SK-N-SH (cell line): Measurements from ENCODE around the gene GTPBP8. TPM values are rescaled to one million over a fixed set of nuclear protein-coding genes. Genes with fewer than 3 reads are reported as not detected.

Experiments
- CTCF ChIA-PET: fragments of 300-600, 350-600 bp; formaldehyde crosslinking; extraction: SDS; loops from one replicate; lab custom pipeline; 2021; lab: Yijun Ruan, JAX
- POLR2A ChIA-PET: fragments of 350-600 bp; sonication (Branson Sonifier 250); formaldehyde crosslinking; extraction: SDS; loops from one replicate; lab custom pipeline; 2020; ENCODE audit warnings: antibody characterized with exemption, inconsistent platforms; lab: Yijun Ruan, JAX
- DNase-seq: peaks from one replicate; pipeline ENCODE4 v3.0.0; 2012
- H2AFZ ChIP-seq: fragments of 200-600 bp; sonication (generic); 2 replicates; pipeline ENCODE4 v1.8.1; 2016; ENCODE audit warnings: antibody characterized with exemption, mild to moderate bottlenecking, low read depth
- H3F3A ChIP-seq: fragments of 200-600 bp; sonication (generic); replicated peaks from 2 replicates; pipeline ENCODE3; 2016; ENCODE audit warnings: antibody characterized with exemption, mild to moderate bottlenecking; ENCODE audit not compliant: insufficient read depth
- H3K27ac ChIP-seq, 2 experiments: fragments of 200-500 bp in 1 of 2; fragments of 200-600 bp in 1 of 2; sonication (Bioruptor generic) in 1 of 2; sonication (generic), shearing (Covaris generic) in 1 of 2; 2 replicates each; pipeline versions ENCODE4 v1.5.1 to v1.6.1; 2014 to 2016; ENCODE audit warnings: low read depth in 2 of 2, inconsistent platforms in 1 of 2, low read length in 1 of 2, mild to moderate bottlenecking in 1 of 2, mixed read lengths in 1 of 2
- H3K27me3 ChIP-seq: fragments of 200-600 bp; sonication (generic), shearing (Covaris generic); 2 replicates; pipeline ENCODE4 v1.6.1; 2016; ENCODE audit warnings: mixed run types; ENCODE audit not compliant: insufficient read depth
- H3K36me3 ChIP-seq, 2 experiments: fragments of 200-500 bp in 1 of 2; fragments of 200-600 bp in 1 of 2; sonication (Bioruptor generic) in 1 of 2; sonication (generic) in 1 of 2; replicated peaks in 1 of 2; 2 replicates each; pipeline versions ENCODE3 to v1.5.1; 2014 to 2016; ENCODE audit warnings: low read length in 1 of 2, mild to moderate bottlenecking in 1 of 2; ENCODE audit not compliant: insufficient read depth in 2 of 2, control insufficient read depth in 1 of 2
- H3K4me1 ChIP-seq, 2 experiments: fragments of 200-500 bp in 1 of 2; fragments of 200-600 bp in 1 of 2; sonication (Bioruptor generic) in 1 of 2; sonication (generic), shearing (Covaris generic) in 1 of 2; 2 replicates each; pipeline versions ENCODE4 v1.5.1 to v1.6.1; 2014 to 2016; ENCODE audit warnings: low read depth in 1 of 2, low read length in 1 of 2, mixed run types in 1 of 2; ENCODE audit not compliant: insufficient read depth in 2 of 2, control insufficient read depth in 1 of 2
- H3K4me2 ChIP-seq: fragments of 200-600 bp; sonication (generic), shearing (Covaris generic); 2 replicates; pipeline ENCODE4 v1.6.1; 2017; ENCODE audit warnings: mixed run types
- H3K4me3 ChIP-seq, 2 experiments: fragments of 200-500 bp in 1 of 2; fragments of 200-600 bp in 1 of 2; sonication (Bioruptor generic) in 1 of 2; sonication (generic), shearing (Covaris generic) in 1 of 2; 2 replicates each; pipeline versions ENCODE4 v1.5.1 to v1.8.1; 2014 to 2016; ENCODE audit warnings: low read depth in 2 of 2, inconsistent platforms in 1 of 2, low read length in 1 of 2, mild to moderate bottlenecking in 1 of 2, mixed read lengths in 1 of 2, moderate library complexity in 1 of 2
- H3K79me2 ChIP-seq: fragments of 200-600 bp; sonication (generic); 2 replicates; pipeline ENCODE4 v1.8.1; 2017; ENCODE audit warnings: mild to moderate bottlenecking; ENCODE audit not compliant: insufficient read depth
- H3K9ac ChIP-seq: fragments of 200-600 bp; sonication (generic); 2 replicates; pipeline ENCODE4 v1.6.1; 2017; ENCODE audit warnings: mixed run types
- H3K9me2 ChIP-seq: fragments of 200-600 bp; sonication (generic); 2 replicates; pipeline ENCODE4 v1.6.1; 2017; ENCODE audit warnings: mixed run types
- H3K9me3 ChIP-seq: fragments of 200-600 bp; sonication (generic); 2 replicates; pipeline ENCODE4 v1.6.1; 2017; ENCODE audit warnings: mixed run types, mild to moderate bottlenecking, moderate library complexity
- H4K20me1 ChIP-seq: fragments of 200-600 bp; sonication (generic); 2 replicates; pipeline ENCODE4 v1.6.1; 2017; ENCODE audit warnings: mild to moderate bottlenecking, mixed run types; ENCODE audit not compliant: insufficient read depth
- EP300 ChIP-seq, 2 experiments: IDR thresholded peaks; 2 replicates each; pipeline versions ENCODE4 v1.4.0 to v1.6.1; 2012; ENCODE audit warnings: borderline replicate concordance in 1 of 2, low read depth in 1 of 2, low read length in 1 of 2
- FOSL2 ChIP-seq: IDR thresholded peaks from 2 replicates; pipeline ENCODE4 v1.4.0; 2012; ENCODE audit warnings: low read depth, mild to moderate bottlenecking, moderate library complexity, borderline replicate concordance
- JUND ChIP-seq: IDR thresholded peaks from 2 replicates; pipeline ENCODE4 v1.4.0; 2012
- MXI1 ChIP-seq: IDR thresholded peaks from 2 replicates; pipeline ENCODE4 v1.6.1; 2012; ENCODE audit warnings: mild to moderate bottlenecking, low read depth, low read length, improper control_type of control experiment
- POLR2AphosphoS5 ChIP-seq: IDR thresholded peaks from 2 replicates; pipeline ENCODE4 v1.6.1; 2012; ENCODE audit warnings: low read depth, low read length
- RAD21 ChIP-seq: IDR thresholded peaks from 2 replicates; pipeline ENCODE4 v1.6.1; 2012; ENCODE audit warnings: mild to moderate bottlenecking, low read length
- SIN3A ChIP-seq: IDR thresholded peaks from 2 replicates; pipeline ENCODE4 v1.6.1; 2012; ENCODE audit warnings: low read depth, mild to moderate bottlenecking, low read length, moderate library complexity, borderline replicate concordance
- SMC3 ChIP-seq: IDR thresholded peaks from 2 replicates; pipeline ENCODE4 v1.6.1; 2012; ENCODE audit warnings: low read depth, low read length, improper control_type of control experiment
- USF1 ChIP-seq: IDR thresholded peaks from 2 replicates; pipeline ENCODE4 v1.4.0; 2012; ENCODE audit warnings: low read depth, borderline replicate concordance
- WGBS: methylation state at CpG from one replicate; pipeline ENCODE4 v1.1.6; 2017; ENCODE audit warnings: low lambda C conversion rate; 5-methylcytosine and 5-hydroxymethylcytosine counted together
- polyA plus RNA-seq, 3 experiments: library from polyadenylated mRNA; depleted of rRNA; stranded (reverse); fragments of >200 nt; gene quantifications; 2 replicates each; pipeline ENCODE4 v1.2.3, GENCODE V29; 2012
- TF ChIP-seq, protein P1 (sequence below): IDR thresholded peaks from 2 replicates; pipeline ENCODE4 v1.6.1; 2012; ENCODE audit warnings: mild to moderate bottlenecking, low read depth, low read length, moderate library complexity
- TF ChIP-seq, protein P2 (sequence below): fragments of 200-600 bp; sonication (generic); IDR thresholded peaks from 2 replicates; pipeline ENCODE4 v1.6.1; 2017; ENCODE audit warnings: antibody characterized with exemption, mild to moderate bottlenecking, moderate library complexity
- TF ChIP-seq, protein P3 (sequence below): IDR thresholded peaks from 2 replicates; pipeline ENCODE4 v1.4.0; 2012; ENCODE audit warnings: low read depth

Gene GTPBP8
- polyA plus RNA-seq, 1 of the 3 experiments (the other 2 are of a cell fraction): 20.1 TPM

DNA sequence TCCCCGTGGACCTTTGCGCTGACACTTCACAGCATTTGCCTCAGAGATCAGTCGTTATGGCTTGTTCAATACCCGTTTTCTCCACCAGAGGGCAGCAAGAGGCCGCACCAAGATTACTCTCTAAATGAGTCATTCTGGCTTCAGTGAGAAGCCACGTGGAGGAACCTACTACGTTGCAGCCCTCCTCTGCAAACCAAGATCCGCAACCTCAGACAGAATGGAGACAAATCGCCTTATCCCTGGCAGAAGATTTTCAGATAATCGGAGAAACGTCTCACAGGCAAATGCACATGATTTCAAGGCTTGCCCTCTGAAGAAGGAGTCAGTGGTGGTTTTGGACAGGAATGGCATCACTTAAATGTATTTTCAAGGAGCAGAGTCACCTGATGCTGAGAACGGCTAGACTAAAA lies 60.5 kb downstream of the GTPBP8 start:
- H3K79me2 ChIP-seq: no peaks in the 10 kb centered on the region
- H3K4me2 ChIP-seq: no peak overlapping the region
- no peaks in the 10 kb centered on the region for H3K9me3 ChIP-seq
- ChIA-PET POLR2A (no interaction called here), CTCF (interaction anchor here (0.6 to 8.6 kb wide), 23 partner anchors 13 to 700 kb away, joined by 3 to 120 read pairs (median 3); no protein-coding TSS in a partner anchor)
- TF ChIP-seq, protein P1, sequence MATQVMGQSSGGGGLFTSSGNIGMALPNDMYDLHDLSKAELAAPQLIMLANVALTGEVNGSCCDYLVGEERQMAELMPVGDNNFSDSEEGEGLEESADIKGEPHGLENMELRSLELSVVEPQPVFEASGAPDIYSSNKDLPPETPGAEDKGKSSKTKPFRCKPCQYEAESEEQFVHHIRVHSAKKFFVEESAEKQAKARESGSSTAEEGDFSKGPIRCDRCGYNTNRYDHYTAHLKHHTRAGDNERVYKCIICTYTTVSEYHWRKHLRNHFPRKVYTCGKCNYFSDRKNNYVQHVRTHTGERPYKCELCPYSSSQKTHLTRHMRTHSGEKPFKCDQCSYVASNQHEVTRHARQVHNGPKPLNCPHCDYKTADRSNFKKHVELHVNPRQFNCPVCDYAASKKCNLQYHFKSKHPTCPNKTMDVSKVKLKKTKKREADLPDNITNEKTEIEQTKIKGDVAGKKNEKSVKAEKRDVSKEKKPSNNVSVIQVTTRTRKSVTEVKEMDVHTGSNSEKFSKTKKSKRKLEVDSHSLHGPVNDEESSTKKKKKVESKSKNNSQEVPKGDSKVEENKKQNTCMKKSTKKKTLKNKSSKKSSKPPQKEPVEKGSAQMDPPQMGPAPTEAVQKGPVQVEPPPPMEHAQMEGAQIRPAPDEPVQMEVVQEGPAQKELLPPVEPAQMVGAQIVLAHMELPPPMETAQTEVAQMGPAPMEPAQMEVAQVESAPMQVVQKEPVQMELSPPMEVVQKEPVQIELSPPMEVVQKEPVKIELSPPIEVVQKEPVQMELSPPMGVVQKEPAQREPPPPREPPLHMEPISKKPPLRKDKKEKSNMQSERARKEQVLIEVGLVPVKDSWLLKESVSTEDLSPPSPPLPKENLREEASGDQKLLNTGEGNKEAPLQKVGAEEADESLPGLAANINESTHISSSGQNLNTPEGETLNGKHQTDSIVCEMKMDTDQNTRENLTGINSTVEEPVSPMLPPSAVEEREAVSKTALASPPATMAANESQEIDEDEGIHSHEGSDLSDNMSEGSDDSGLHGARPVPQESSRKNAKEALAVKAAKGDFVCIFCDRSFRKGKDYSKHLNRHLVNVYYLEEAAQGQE: 0 out of 2 replicates have a peak, but pooled peaks have one; percentile 25
- TF ChIP-seq MXI1 (peak; percentile 84), POLR2AphosphoS5 (no peak), SMC3 (peak; percentile 91), JUND (peak; percentile 81), RAD21 (peak; percentile 96), EP300 (IDR thresholded peaks at IDR 0.05; ENCODE audit: borderline replicate concordance in 1 of 2, low read depth in 1 of 2, low read length in 1 of 2) (no peak), SIN3A (no peak), FOSL2 (peak; percentile 89), USF1 (peak; percentile 75)
- TF ChIP-seq, protein P2, sequence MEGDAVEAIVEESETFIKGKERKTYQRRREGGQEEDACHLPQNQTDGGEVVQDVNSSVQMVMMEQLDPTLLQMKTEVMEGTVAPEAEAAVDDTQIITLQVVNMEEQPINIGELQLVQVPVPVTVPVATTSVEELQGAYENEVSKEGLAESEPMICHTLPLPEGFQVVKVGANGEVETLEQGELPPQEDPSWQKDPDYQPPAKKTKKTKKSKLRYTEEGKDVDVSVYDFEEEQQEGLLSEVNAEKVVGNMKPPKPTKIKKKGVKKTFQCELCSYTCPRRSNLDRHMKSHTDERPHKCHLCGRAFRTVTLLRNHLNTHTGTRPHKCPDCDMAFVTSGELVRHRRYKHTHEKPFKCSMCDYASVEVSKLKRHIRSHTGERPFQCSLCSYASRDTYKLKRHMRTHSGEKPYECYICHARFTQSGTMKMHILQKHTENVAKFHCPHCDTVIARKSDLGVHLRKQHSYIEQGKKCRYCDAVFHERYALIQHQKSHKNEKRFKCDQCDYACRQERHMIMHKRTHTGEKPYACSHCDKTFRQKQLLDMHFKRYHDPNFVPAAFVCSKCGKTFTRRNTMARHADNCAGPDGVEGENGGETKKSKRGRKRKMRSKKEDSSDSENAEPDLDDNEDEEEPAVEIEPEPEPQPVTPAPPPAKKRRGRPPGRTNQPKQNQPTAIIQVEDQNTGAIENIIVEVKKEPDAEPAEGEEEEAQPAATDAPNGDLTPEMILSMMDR: peak; percentile 90
- TF ChIP-seq, protein P3, sequence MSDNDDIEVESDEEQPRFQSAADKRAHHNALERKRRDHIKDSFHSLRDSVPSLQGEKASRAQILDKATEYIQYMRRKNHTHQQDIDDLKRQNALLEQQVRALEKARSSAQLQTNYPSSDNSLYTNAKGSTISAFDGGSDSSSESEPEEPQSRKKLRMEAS: peak; percentile 97
- no peak overlapping the region for H3K4me3 ChIP-seq
- H4K20me1 ChIP-seq: no peaks in the 10 kb centered on the region
- peak overlapping the region in 1 of 2 experiments; percentile 19; a peak in 1 of 4 replicates for H3K27ac ChIP-seq
- no peaks in the 10 kb centered on the region for H3K27me3 ChIP-seq
- peak; percentile 68 for DNase-seq
- whole genome bisulfite sequencing: 12% methylated on average over 12 of the region's 12 CpGs
- H3F3A ChIP-seq: no peaks in the 10 kb centered on the region
- no peak overlapping the region for H3K9ac ChIP-seq
- H3K9me2 ChIP-seq: no peaks in the 10 kb centered on the region
- H3K36me3 ChIP-seq: no peaks in the 10 kb centered on the region
- peaks cover 3 to 5% of the 10 kb centered on the region in 2 experiments; a peak in 3 of 4 replicates for H3K4me1 ChIP-seq
- no peak overlapping the region for H2AFZ ChIP-seq

Other genes with a start within 250 kb of the GTPBP8 start
- gene CD200R1L, start 144.1 kb upstream of the GTPBP8 start, polyA plus RNA-seq (2012; rRNA removed): not detected in 2 replicates
- 0.02 and 0.03 TPM in 2 replicates for gene CD200R1, start 15.9 kb upstream of the GTPBP8 start, polyA plus RNA-seq (2012; rRNA removed)
- gene BOC, start 220.6 kb downstream of the GTPBP8 start, polyA plus RNA-seq (2012; rRNA removed): 5.8 and 6.6 TPM in 2 replicates